HG03432 (cell line): Measurements from ENCODE around the gene SPAG7.

Source experiments
- ATAC-seq: cut with Tn5 transposase; IDR thresholded peaks from one replicate; pipeline ENCODE4 v1.9.1; 2021; ENCODE audit warnings: mild to moderate bottlenecking, moderate library complexity; ENCODE audit not compliant: unreplicated experiment

Gene SPAG7, protein sequence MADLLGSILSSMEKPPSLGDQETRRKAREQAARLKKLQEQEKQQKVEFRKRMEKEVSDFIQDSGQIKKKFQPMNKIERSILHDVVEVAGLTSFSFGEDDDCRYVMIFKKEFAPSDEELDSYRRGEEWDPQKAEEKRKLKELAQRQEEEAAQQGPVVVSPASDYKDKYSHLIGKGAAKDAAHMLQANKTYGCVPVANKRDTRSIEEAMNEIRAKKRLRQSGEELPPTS

GRCh38 chr17:4967539-4968485, at the start of gene SPAG7:
Gene SPAG7 (minus strand): TSS chr17:4967817. CDS start chr17:4967804, 13 bp downstream.
- peak; percentile 70 for ATAC-seq

DNA sequence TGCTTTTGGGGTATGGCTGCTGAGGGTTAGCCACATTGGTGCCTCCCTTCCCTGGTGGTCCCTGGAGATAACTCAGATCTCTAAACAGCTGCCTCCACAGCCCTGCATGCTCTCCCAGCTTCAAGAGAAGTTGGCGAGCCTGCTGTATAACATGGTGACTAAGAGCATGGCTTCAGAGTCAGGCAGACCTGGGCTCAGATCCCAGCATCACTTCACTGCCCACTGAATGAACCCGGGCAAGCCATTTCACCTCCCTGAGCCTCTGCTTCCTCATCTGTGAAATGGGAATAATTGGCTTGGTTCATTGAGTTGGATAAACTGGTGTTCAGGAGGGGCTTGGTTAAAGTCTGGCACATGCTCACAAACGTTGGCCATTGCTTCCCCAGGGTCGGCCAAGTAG, 46.7 kb upstream of the SPAG7 start:
- no peak for ATAC-seq

GRCh38 chr17:5011928-5012327, 44.3 kb upstream of the SPAG7 start:
- ATAC-seq, result no peak

GRCh38 chr17:5003214-5003867, 35.7 kb upstream of the SPAG7 start:
- no peak for ATAC-seq

DNA sequence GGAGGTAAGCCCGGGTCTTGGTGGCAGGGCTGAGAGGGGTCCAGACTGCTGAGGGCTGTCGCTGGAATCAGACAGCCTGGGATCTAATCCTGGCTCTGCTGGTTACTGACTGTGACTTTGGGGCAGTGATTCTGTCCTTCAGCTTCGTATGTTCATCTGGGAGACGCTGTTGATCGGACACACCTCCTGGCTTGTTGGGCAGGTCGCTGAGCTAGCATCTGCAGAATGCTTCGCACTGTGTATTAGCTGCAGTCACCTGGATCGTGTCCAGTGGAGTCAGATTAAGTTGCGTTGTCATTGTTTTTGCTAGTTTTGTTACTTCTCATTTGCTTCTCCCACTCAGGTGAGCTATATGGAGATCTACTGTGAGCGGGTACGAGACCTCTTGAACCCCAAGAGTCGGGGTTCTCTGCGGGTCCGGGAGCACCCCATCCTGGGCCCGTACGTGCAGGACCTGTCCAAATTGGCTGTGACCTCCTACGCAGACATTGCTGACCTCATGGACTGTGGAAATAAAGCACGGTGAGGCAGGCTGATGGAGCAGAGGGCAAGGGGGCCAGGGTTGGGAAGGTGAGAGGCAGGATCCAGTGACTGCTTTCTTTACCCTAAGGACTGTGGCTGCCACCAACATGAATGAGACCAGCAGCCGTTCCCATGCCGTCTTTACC, 34.6 kb upstream of the SPAG7 start:
- no peak for ATAC-seq

DNA sequence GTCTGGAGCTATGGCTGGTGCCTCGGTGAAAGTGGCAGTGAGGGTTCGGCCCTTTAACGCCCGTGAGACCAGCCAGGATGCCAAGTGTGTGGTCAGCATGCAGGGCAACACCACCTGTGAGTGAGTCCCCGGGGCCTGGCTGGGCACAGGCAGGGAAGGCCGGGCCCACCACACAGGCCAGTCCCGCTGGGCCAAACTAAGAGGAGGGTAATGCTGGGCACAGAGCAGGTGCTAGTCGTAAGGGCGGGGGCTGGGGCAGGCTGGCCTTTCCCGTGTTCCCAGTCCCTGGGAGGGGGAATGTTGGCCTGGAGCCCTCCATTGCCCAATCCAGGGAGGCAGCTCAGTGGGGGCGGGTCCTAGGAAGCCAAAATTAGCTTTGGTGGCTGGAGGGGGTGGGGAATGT, 32.6 kb upstream of the SPAG7 start:
- no peak for ATAC-seq

- no peak for ATAC-seq
These were observed 31.9 kb upstream of the SPAG7 start for GRCh38 chr17:4999430-5000093.

DNA sequence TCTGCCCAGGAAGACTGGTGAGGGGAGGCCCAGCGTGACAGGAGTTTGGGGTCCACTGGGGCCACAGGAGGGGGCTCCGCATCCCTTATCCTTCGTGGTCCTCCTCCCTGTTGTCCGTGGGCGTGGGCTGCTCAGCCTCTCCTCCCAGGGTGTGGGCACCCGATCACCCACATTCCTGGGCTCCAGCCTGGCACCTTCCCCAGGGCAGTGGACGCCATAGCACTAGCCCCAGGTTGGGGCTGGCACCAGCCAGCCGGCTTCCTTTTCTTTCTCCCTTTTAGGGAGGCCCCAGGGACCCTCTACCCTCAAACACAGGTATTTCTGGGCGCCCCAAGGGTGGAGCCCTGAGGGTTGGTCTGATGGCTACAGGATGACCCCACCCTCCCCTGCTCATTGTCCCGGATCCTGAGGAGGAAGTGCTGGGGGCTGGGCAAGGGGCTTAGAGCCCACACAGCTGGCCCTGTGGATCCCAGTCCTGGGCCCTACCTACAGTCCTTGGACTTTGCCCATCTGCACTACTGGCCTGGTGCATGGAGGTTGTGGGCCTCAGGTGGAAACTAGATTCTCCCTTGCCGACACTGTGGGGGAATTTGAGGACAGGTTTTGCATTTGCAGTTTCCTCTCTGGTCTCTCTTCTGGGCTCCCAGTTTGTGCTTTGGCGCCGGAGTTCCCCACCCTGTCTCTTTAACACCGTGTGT, 31.3 kb upstream of the SPAG7 start:
- ATAC-seq, result no peak

- peak; percentile 15 for ATAC-seq
These were observed 30.6 kb upstream of the SPAG7 start for GRCh38 chr17:4998027-4998731.

GRCh38 chr17:4997302-4998026, 29.8 kb upstream of the SPAG7 start, which contains the start of the genes INCA1 and KIF1C:
Gene INCA1 (minus strand): TSS chr17:4997522. CDS start chr17:4994437, 3,085 bp downstream.
Gene KIF1C (plus strand): TSS chr17:4997950. CDS start chr17:5000247, 2,297 bp downstream.
- ATAC-seq, result peak; percentile 87

DNA sequence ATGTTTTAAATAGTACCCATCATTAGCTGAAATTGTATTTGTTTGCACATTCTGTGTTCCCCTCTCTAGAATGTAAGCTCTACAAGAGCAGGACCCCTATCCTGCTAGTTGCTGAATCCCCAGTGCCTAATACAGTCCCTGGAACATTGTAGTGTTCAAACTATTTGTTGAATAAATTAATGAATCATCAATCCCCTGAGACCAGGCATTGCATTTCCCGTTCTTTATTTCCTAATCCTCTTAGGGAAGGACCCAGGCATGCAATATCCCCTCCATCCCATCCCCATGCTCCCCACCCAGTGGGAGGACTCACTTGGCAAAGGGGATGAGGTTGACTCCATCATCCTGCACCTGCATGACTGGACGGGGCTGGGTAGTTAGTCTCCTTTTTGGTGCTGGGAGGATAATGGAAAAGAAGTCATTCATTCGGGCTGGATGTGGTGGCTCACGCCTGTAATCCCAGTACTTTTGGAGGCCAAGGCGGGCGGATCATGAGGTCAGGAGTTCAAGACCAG, 26.5 kb upstream of the SPAG7 start:
- ATAC-seq, result no peak

DNA sequence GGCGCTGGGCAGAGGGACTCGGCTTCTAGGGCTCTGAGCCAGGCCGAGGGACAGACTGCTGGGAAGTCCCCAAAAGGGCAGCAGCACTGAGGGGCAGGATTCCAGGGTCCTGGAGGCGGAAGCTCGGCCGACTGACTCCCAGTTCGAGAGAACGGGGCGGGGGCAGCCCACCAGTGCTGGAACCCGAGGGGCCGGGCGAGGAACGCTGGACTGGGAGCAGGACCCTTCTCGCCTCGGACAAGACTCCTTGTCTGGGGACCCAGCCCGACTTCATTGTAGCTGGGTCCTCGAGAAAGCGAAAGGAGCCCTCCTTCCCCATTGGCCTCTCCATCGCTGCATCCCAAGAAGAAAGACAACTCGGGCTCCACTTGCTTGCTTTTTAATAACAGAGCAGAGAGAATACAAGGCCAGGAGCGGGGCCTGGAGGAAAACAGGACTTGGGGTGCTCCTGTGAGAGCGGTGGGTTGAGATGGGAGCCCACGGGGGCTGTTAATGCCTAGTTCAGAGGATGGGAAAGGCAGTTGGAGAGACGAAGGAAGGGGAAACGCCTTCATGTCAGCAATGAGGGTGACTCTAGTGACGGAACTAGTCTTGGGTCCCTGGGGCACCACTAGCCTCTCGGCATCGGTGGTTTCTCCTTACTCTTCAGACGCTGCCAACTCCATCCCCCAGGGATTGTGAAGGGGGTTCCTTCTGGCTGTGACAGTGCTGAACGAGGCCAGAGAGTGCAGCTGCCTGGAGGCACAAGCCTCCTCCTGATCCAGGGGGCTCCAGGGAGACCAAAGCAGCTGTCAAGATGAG, 20.4 kb upstream of the SPAG7 start:
- no peak for ATAC-seq

DNA sequence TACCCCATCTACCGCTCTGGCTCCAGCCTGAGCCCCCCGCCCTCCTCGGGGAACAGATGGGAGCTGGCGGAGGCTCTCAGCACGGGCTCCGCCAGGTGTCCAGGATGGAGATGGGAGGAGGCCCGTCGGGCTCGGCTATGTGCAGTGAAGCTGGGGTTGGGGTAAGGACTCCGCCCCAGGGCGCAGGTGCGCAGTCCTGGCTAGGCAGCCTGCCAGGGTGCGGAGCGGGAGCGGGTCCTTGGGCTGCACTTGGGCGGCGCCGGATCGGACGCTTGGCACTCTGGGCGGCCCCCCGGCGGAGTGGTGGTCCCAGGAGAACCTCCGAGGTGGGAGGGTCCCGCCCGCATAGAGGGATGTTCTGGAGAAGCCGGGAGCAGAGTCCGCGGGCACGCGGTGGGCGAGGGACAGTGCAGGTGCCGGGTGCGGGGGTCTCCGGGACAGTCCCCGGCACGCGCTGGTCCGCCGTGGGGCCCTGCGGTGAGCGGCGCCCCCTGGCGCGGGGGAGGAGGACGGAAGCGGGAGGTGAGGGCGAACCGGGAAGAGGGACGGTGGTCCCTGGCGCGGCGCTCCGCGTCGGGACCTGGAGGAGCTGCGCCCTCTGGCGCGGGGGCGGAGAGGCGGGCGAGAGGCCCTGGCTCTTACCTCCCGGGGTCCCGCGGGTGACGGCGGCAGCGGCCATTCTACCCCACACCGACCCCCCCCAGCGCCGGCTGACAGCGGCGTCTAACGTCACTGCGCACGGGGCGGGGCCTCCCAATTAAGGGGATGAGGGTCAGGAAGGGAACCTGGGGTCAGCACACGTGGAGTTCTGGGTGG, 19.5 kb upstream of the SPAG7 start, which contains the start of gene CAMTA2:
CAMTA2 (minus strand) TSS at position 725 of the 816 bp plus-strand sequence. CDS start 1,453 bp downstream, outside the sequence.
- peak; percentile 73 for ATAC-seq

GRCh38 chr17:4986403-4986802, 18.8 kb upstream of the SPAG7 start:
- ATAC-seq, result no peak

DNA sequence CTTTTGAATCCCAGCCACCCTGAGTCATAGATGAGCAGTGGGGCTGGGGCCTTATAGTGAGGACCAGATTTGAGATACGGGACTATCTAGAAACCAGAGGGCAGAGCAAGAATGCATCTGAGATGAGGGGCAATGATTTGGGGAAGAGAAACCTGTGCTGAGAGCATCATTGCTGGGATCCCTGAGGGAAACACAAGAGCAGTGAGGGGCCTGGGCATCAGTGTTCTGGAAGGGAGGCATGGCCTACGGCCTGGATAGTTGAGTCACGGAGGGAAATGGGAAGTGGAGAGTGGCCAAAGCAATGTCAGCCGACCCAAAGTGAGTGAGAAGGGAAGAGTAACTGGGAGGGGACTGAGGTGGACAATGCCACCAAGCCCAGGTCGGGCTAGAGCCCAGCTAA, 14.7 kb upstream of the SPAG7 start:
- no peak for ATAC-seq

GRCh38 chr17:4980644-4981216, 13.1 kb upstream of the SPAG7 start:
- no peak for ATAC-seq
